Measurements from ENCODE around the gene CALML4.
"Not testable (repeated sequence)": the region's sequence is repeated elsewhere in the genome, so short reads cannot be mapped to it uniquely, and the experiment has no call there.

The CALML4 gene

GRCh38 chr15:68207176-68207935 lies 2.2 kb upstream of the CALML4 start:
- no peak for DNase-seq

GRCh38 chr15:68206711-68207151 lies 1.6 kb upstream of the CALML4 start:
- DNase-seq, result no peak

GRCh38 chr15:68205954-68206539 lies 915 bp upstream of the CALML4 start:
- no peak for DNase-seq

GRCh38 chr15:68205558-68205944 lies 419 bp upstream of the CALML4 start:
- no peak for DNase-seq

GRCh38 chr15:68204361-68204760 lies 771 bp downstream of the CALML4 start:
- no peak for DNase-seq

GRCh38 chr15:68203956-68204355 lies 1.2 kb downstream of the CALML4 start:
- no peak for DNase-seq

- DNase-seq, result no peak
These were observed 1.6 kb downstream of the CALML4 start for GRCh38 chr15:68203486-68203885.

GRCh38 chr15:68202994-68203393 lies 2.1 kb downstream of the CALML4 start:
- DNase-seq, result not testable (repeated sequence)

GRCh38 chr15:68201879-68202261 lies 3.3 kb downstream of the CALML4 start:
- no peak for DNase-seq

GRCh38 chr15:68201153-68201878 lies 3.8 kb downstream of the CALML4 start:
- DNase-seq, result no peak

- DNase-seq, result no peak
These were observed 4.9 kb downstream of the CALML4 start for GRCh38 chr15:68200016-68200861.

- DNase-seq, result no peak
These were observed 5.8 kb downstream of the CALML4 start for GRCh38 chr15:68199340-68199739.

- no peak for DNase-seq
These were observed 7.3 kb downstream of the CALML4 start for GRCh38 chr15:68197661-68198437.

GRCh38 chr15:68197170-68197492 lies 8.0 kb downstream of the CALML4 start:
- no peak for DNase-seq

- DNase-seq, result no peak
These were observed 8.5 kb downstream of the CALML4 start for GRCh38 chr15:68196445-68197169.

- DNase-seq, result no peak
These were observed 9.6 kb downstream of the CALML4 start for GRCh38 chr15:68195336-68196112.

- no peak for DNase-seq
These were observed 12.2 kb downstream of the CALML4 start for GRCh38 chr15:68192804-68193486.

- no peak for DNase-seq
These were observed 13.0 kb downstream of the CALML4 start for GRCh38 chr15:68192117-68192516.

- DNase-seq, result no peak
These were observed 13.6 kb downstream of the CALML4 start for GRCh38 chr15:68191555-68191954.

- no peak for DNase-seq
These were observed 15.1 kb downstream of the CALML4 start for GRCh38 chr15:68190048-68190447.
